T-cell (primary cell): Measurements from ENCODE around the gene COL13A1. TPM values are rescaled to one million over a fixed set of nuclear protein-coding genes. Genes with fewer than 3 reads are reported as not detected.

Experiments
- ATAC-seq, 4 experiments: fragments of 200-7000 bp in 3 of 4; fragments of 150-1000 bp in 1 of 4; cut with Tn5 transposase; replicated peaks in 1 of 4; 1 replicate in 3 of 4; 2 replicates in 1 of 4; pipeline ENCODE4 v1.10.0; 2021; ENCODE audit warnings: moderate library complexity in 3 of 4, mild to moderate bottlenecking in 2 of 4, moderate number of reproducible peaks in 1 of 4
- CTCF ChIA-PET, 2 donors: fragments of 300-600 bp; sonication (Branson Sonifier 250); formaldehyde crosslinking; loops; one replicate each; lab custom pipeline; 2022; ENCODE audit warnings: antibody characterized with exemption in 2 of 2; lab: Charles Lee
- POLR2A ChIA-PET, 2 donors: fragments of 300-600 bp; sonication (Branson Sonifier 250); formaldehyde crosslinking; loops; one replicate each; lab custom pipeline; 2022; ENCODE audit warnings: antibody characterized with exemption in 2 of 2; lab: Charles Lee
- DNase-seq, 35 experiments: peaks; one replicate each; pipeline versions ENCODE4 v3.0.0 to v3.0.0-alpha.2; 2013 to 2023
- H3K27ac ChIP-seq: one replicate; pipeline ENCODE4 v1.5.1; 2013; ENCODE audit warnings: low read length
- H3K27me3 ChIP-seq, 2 experiments: replicated peaks in 1 of 2; 1 replicate in 1 of 2; 2 replicates in 1 of 2; pipeline versions ENCODE4 v1.6.1 to v1.7.0; 2013; ENCODE audit warnings: low read length in 1 of 2, mixed read lengths in 1 of 2; ENCODE audit not compliant: control insufficient read depth in 2 of 2, insufficient read depth in 2 of 2; ENCODE audit errors: extremely low read depth in 1 of 2
- H3K36me3 ChIP-seq, 2 donors: 1 replicate in 1 of 2; 2 replicates in 1 of 2; pipeline versions ENCODE4 v1.6.1 to v1.7.0; 2013; ENCODE audit warnings: low read length in 1 of 2; ENCODE audit not compliant: control insufficient read depth in 2 of 2, insufficient read depth in 1 of 2; ENCODE audit errors: extremely low read depth in 1 of 2
- H3K4me1 ChIP-seq, 2 experiments: 1 replicate in 1 of 2; 2 replicates in 1 of 2; pipeline versions ENCODE4 v1.6.1 to v1.7.0; 2013; ENCODE audit warnings: low read length in 2 of 2, mixed read lengths in 1 of 2; ENCODE audit not compliant: insufficient read depth in 2 of 2, control insufficient read depth in 1 of 2; ENCODE audit errors: extremely low read depth in 1 of 2
- H3K4me3 ChIP-seq, 2 donors: 1 replicate in 1 of 2; 2 replicates in 1 of 2; pipeline versions ENCODE4 v1.5.1 to v1.7.0; 2013; ENCODE audit warnings: mild to moderate bottlenecking in 2 of 2, low read length in 1 of 2, moderate library complexity in 1 of 2; ENCODE audit not compliant: control insufficient read depth in 1 of 2; ENCODE audit errors: extremely low read depth in 1 of 2
- H3K9me3 ChIP-seq: 2 replicates; pipeline ENCODE4 v1.7.0; 2013
- H3K27ac Mint-ChIP-seq, 2 donors: one replicate each; pipeline ENCODE4 v1.8.0; 2020 to 2021; ENCODE audit warnings: mild to moderate bottlenecking in 2 of 2, mixed read lengths in 2 of 2
- H3K27me3 Mint-ChIP-seq, 2 donors: one replicate each; pipeline ENCODE4 v1.8.0; 2021 to 2022; ENCODE audit warnings: mixed read lengths in 2 of 2
- H3K36me3 Mint-ChIP-seq: one replicate; pipeline ENCODE4 v1.8.0; 2021; ENCODE audit warnings: mixed read lengths
- H3K4me1 Mint-ChIP-seq, 3 donors: one replicate each; pipeline ENCODE4 v1.8.0; 2020 to 2022; ENCODE audit warnings: mixed read lengths in 3 of 3, mild to moderate bottlenecking in 1 of 3
- H3K4me3 Mint-ChIP-seq, 3 donors: one replicate each; pipeline ENCODE4 v1.8.0; 2020 to 2022; ENCODE audit warnings: mild to moderate bottlenecking in 3 of 3, mixed read lengths in 3 of 3, moderate library complexity in 3 of 3
- H3K9me3 Mint-ChIP-seq, 3 donors: one replicate each; pipeline ENCODE4 v1.8.0; 2020 to 2022; ENCODE audit warnings: mixed read lengths in 3 of 3
- WGBS: methylation state at CpG from one replicate; pipeline ENCODE4 v1.1.5; 2013; ENCODE audit warnings: missing lambda C conversion rate; ENCODE audit not compliant: insufficient coverage; 5-methylcytosine and 5-hydroxymethylcytosine counted together
- total RNA-seq, 35 experiments: library from RNA in 6 of 35; stranded (reverse) in 6 of 35; fragments of 120-200 nt in 1 of 35; gene quantifications; one replicate each; pipeline versions ENCODE4 v1.2.1 to v1.2.4 and lab custom pipeline; 2013 to 2026

COL13A1 gene
- total RNA-seq, 5 donors from 2014 or later (not counting 1 experiment from before 2014, with no cell fraction given) = 0.09 TPM; not detected in 4

DNA sequence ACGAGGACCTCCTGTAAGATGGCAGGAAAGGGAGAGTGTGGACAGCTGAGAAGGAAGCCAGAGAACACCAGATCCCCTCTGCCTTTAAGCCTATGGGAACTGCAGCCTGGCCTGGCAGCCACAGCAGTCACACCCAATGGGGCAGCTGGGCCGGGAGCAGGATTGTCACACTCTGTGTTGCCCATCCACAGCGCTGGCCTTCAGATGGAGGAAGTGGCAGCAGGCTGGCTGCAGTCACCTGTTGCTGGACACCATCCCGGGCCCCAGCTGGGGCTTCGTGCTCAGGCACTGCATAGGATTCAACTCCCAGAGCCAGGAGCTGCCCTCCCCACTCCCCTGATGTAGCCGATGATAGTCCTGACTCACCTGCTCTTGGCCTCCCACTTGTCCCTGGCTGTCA is 114.4 kb downstream of the COL13A1 start:
- Histone ChIP-seq H3K4me3 (no peak overlapping the region), H3K36me3 (no peaks in the 10 kb centered on the region), H3K4me1 (no peaks in the 10 kb centered on the region), H3K27me3 (peaks cover 0 to 40% of the 10 kb centered on the region in 2 experiments), H3K27ac (no peak overlapping the region), H3K9me3 (no peaks in the 10 kb centered on the region)
- no peaks in the 10 kb centered on the region for H3K4me1 Mint-ChIP-seq
- POLR2A ChIA-PET = no interaction called here
- peaks cover 3 to 22% of the 10 kb centered on the region in 2 donors for H3K27me3 Mint-ChIP-seq
- ATAC-seq = no peak
- CTCF ChIA-PET = no interaction called here
- DNase-seq = no peak
- H3K9me3 Mint-ChIP-seq = no peaks in the 10 kb centered on the region
- H3K36me3 Mint-ChIP-seq = no peaks in the 10 kb centered on the region
- 67% methylated on average over 5 of the region's 6 CpGs for WGBS
- no peak overlapping the region for H3K4me3 Mint-ChIP-seq
- no peak overlapping the region for H3K27ac Mint-ChIP-seq

DNA sequence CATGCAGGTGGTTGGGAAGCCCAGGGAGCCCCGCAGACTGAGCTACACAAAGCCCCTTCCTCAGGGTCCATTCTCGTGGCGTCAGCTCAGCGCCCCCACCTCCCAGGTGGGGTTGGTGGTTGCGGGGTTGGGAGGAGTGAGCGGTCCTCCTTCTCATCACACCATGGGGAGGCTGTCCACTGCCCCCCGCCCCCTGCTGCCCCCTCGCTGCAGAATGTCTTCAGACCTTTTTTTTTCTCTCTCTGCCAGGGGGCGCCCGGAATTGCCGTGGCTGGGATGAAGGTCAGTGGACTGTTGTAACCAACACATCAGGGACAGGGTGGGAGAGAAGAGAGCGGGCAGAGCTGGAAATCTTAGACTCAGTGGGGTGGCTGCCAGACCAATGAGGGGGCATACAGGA is 116.3 kb downstream of the COL13A1 start:
- no peaks in the 10 kb centered on the region for H3K36me3 Mint-ChIP-seq
- DNase-seq (no peak), ATAC-seq (no peak)
- peaks cover 0 to 44% of the 10 kb centered on the region in 2 experiments for H3K27me3 ChIP-seq
- no peak overlapping the region for H3K4me3 Mint-ChIP-seq
- no peaks in the 10 kb centered on the region for H3K4me1 Mint-ChIP-seq
- POLR2A ChIA-PET = no interaction called here
- H3K27me3 Mint-ChIP-seq = peaks cover 0 to 16% of the 10 kb centered on the region in 2 donors
- CTCF ChIA-PET = interaction anchor here in 1 of 2 donors (1.0 kb wide), 1 partner anchor 131 kb away, joined by 3 read pairs; no protein-coding TSS in a partner anchor
- H3K4me1 ChIP-seq = no peaks in the 10 kb centered on the region
- H3K9me3 Mint-ChIP-seq = no peaks in the 10 kb centered on the region
- no peak overlapping the region for H3K4me3 ChIP-seq
- 30% methylated on average over 2 of the region's 12 CpGs for WGBS
- no peaks in the 10 kb centered on the region for H3K36me3 ChIP-seq
- H3K9me3 ChIP-seq = no peaks in the 10 kb centered on the region
- H3K27ac Mint-ChIP-seq = no peak overlapping the region
- H3K27ac ChIP-seq = no peak overlapping the region

DNA sequence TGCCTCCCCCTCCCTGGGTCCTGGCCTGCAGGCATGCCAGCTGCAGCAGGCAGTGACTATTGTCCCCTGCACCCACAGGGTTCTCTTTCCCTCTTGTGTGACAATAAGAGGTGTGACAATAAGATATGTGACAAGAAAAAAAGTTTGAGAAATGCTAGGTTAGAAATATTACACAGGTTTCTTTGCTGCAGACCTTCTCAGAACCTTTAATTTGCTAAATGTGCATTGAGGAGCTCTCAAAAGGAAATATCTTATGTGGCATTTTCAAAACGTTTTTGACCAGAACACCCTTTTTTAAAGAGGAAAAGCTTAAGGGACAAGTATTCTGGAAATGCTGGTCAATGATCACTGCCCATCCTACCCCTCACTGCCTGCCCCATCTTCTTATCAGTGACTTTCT is 117.5 kb downstream of the COL13A1 start:
- H3K4me1 ChIP-seq = no peaks in the 10 kb centered on the region
- H3K4me1 Mint-ChIP-seq = no peaks in the 10 kb centered on the region
- no peak overlapping the region for H3K4me3 Mint-ChIP-seq
- no peak for ATAC-seq
- DNase-seq = no peak
- H3K36me3 ChIP-seq = no peaks in the 10 kb centered on the region
- peaks cover 0 to 45% of the 10 kb centered on the region in 2 experiments for H3K27me3 ChIP-seq
- no CpG with 5 or more reads among the region's 1 CpG for WGBS
- H3K27me3 Mint-ChIP-seq = peaks cover 0 to 15% of the 10 kb centered on the region in 2 donors
- H3K27ac ChIP-seq = no peak overlapping the region
- H3K4me3 ChIP-seq = no peak overlapping the region
- no peaks in the 10 kb centered on the region for H3K9me3 ChIP-seq
- H3K36me3 Mint-ChIP-seq = no peaks in the 10 kb centered on the region
- H3K27ac Mint-ChIP-seq = no peak overlapping the region
- no peaks in the 10 kb centered on the region for H3K9me3 Mint-ChIP-seq
- POLR2A ChIA-PET = no interaction called here
- CTCF ChIA-PET = no interaction called here

DNA sequence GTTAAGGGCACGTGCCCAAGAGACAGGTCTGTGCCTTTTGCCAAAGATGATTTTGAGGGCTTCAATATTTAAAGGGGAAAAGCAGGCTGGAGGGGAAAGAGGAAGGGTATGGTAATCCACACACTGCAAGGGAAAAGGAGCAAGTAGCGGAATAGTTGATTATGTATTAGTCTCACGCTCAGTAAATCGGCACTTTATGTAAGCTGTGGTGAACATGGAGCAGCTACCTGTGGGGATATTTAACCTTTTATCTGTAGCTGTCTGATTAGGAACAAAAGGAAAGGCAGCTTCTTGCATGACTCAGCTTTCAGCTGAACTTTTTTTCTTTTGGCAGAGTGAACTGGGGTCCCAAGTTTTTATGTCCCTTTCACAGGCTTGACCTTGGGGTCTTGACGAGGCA is 123.4 kb downstream of the COL13A1 start:
- Histone ChIP-seq H3K4me3 (no peak overlapping the region), H3K36me3 (no peaks in the 10 kb centered on the region), H3K27me3 (peaks cover 0 to 36% of the 10 kb centered on the region in 2 experiments), H3K4me1 (no peaks in the 10 kb centered on the region), H3K9me3 (no peaks in the 10 kb centered on the region), H3K27ac (no peak overlapping the region)
- ATAC-seq = no peak
- ChIA-PET POLR2A (no interaction called here), CTCF (no interaction called here)
- H3K4me3 Mint-ChIP-seq = no peak overlapping the region
- 74% methylated on average over 5 of the region's 5 CpGs for WGBS
- DNase-seq = no peak
- peaks cover 14 to 32% of the 10 kb centered on the region in 2 donors for H3K27me3 Mint-ChIP-seq
- H3K9me3 Mint-ChIP-seq = peaks cover 0 to 3% (median 0%) of the 10 kb centered on the region in 3 donors
- H3K27ac Mint-ChIP-seq = no peak overlapping the region
- H3K4me1 Mint-ChIP-seq = no peaks in the 10 kb centered on the region
- H3K36me3 Mint-ChIP-seq = no peaks in the 10 kb centered on the region

DNA sequence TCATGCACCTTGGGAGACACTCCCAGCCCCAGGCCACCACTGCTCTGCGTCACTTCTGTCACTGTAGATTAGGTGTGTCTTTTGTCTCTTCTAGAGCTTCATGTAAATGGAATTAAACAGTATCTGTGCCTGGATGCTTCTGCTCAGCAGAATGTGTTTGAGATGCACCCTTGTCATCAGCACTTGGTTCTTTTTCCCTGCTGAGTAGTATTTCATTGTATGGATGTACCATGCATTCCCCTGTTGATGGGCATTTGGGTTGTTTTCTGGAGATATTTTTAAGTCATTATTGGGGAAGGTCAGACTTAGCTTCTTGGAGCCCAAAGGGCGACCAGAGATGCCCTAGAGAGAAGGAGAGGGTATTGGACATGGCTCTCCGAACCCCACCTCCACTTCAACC is 126.6 kb downstream of the COL13A1 start:
- Histone ChIP-seq H3K4me1 (no peaks in the 10 kb centered on the region), H3K27ac (no peak overlapping the region), H3K4me3 (no peak overlapping the region), H3K36me3 (no peaks in the 10 kb centered on the region), H3K9me3 (no peaks in the 10 kb centered on the region), H3K27me3 (peaks cover 0 to 51% of the 10 kb centered on the region in 2 experiments)
- no peak overlapping the region for H3K4me3 Mint-ChIP-seq
- ChIA-PET CTCF (no interaction called here), POLR2A (no interaction called here)
- no peaks in the 10 kb centered on the region for H3K4me1 Mint-ChIP-seq
- peaks cover 22 to 46% of the 10 kb centered on the region in 2 donors for H3K27me3 Mint-ChIP-seq
- ATAC-seq = no peak
- WGBS = no CpG with 5 or more reads among the region's 3 CpGs
- no peak overlapping the region for H3K27ac Mint-ChIP-seq
- no peaks in the 10 kb centered on the region for H3K36me3 Mint-ChIP-seq
- DNase-seq = no peak
- peaks cover 0 to 3% (median 0%) of the 10 kb centered on the region in 3 donors for H3K9me3 Mint-ChIP-seq

DNA sequence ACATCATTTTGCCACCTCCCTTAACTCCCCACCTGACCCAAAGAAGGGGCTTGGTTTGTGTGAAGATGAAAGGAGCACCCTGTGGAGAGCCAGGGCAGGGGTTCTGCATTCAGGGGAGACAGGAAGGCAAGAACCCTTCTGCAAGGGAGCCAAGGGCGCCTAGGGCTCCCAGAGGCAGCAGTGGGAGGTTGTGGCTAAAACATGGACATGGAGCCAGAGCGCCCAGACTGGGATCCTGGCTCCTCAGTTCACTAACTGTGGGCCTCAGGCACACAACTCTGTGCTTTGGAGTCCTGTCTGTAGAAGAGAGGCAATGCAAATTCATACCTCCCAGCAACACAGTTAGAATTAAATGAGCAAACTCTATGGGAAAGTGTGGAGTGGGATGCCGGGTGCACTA is 127.9 kb downstream of the COL13A1 start:
- Histone ChIP-seq H3K4me1 (no peaks in the 10 kb centered on the region), H3K36me3 (no peaks in the 10 kb centered on the region), H3K27me3 (peaks cover 0 to 49% of the 10 kb centered on the region in 2 experiments), H3K9me3 (no peaks in the 10 kb centered on the region), H3K4me3 (no peak overlapping the region), H3K27ac (no peak overlapping the region)
- Mint-ChIP-seq H3K27me3 (peaks cover 22 to 41% of the 10 kb centered on the region in 2 donors), H3K9me3 (peaks cover 0 to 3% (median 0%) of the 10 kb centered on the region in 3 donors), H3K36me3 (no peaks in the 10 kb centered on the region), H3K4me3 (no peak overlapping the region), H3K4me1 (no peaks in the 10 kb centered on the region), H3K27ac (no peak overlapping the region)
- ChIA-PET POLR2A (no interaction called here), CTCF (no interaction called here)
- DNase-seq (no peak), ATAC-seq (no peak)
- WGBS = 74% methylated on average over 2 of the region's 3 CpGs

DNA sequence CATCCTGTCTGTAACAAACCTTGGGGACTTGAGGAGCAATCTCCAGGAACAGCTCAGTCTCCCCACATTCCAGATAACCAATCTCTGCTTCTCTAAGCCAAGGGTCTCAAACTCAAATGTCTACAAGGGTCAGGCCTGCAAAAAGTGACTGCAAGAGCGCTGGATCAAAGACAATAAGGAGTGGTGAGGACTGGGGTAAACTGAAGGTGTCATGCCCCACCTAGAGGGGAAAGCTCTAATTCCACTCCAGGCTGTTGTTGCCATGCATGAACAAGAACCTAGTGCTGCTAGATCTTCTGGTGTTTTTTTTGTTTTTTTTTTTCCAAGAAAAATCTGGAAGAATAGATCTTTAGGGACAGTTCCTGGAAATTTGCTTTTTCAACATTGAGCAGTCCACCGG is 133.1 kb downstream of the COL13A1 start:
- Histone ChIP-seq H3K27me3 (peaks cover 0 to 36% of the 10 kb centered on the region in 2 experiments), H3K27ac (no peak overlapping the region), H3K36me3 (no peaks in the 10 kb centered on the region), H3K4me3 (no peak overlapping the region), H3K9me3 (no peaks in the 10 kb centered on the region), H3K4me1 (no peaks in the 10 kb centered on the region)
- DNase-seq (no peak), ATAC-seq (no peak)
- ChIA-PET CTCF (no interaction called here), POLR2A (no interaction called here)
- Mint-ChIP-seq H3K4me3 (no peak overlapping the region), H3K9me3 (no peaks in the 10 kb centered on the region), H3K36me3 (no peaks in the 10 kb centered on the region), H3K4me1 (no peaks in the 10 kb centered on the region), H3K27me3 (peaks cover 10 to 20% of the 10 kb centered on the region in 2 donors), H3K27ac (no peak overlapping the region)
- WGBS = 60% methylated on average over 1 of the region's 2 CpGs
